ENCODE results near the gene DCAF12. TPM values are rescaled to one million over a fixed set of nuclear protein-coding genes. Genes with fewer than 3 reads are reported as not detected.

The DCAF12 gene
- total and polyA plus RNA-seq, 2 of the 4 experiments (the other 2 are of a cell fraction): 7.2 to 17.1 TPM

GRCh38 chr9:34097865-34098264, 28.6 kb downstream of the DCAF12 start:
- H4K20me1 ChIP-seq (ENCODE audit: insufficient read depth, low read length): no peaks in the 10 kb centered on the region
- no peak overlapping the region for H3K4me3 ChIP-seq (ENCODE audit: insufficient read depth, low read depth, low read length)
- H4K91ac ChIP-seq (ENCODE audit: insufficient read depth, low read depth, low read length): no peak overlapping the region
- H3K9me3 ChIP-seq (ENCODE audit: control insufficient read depth, insufficient read depth, low read length): no peaks in the 10 kb centered on the region
- peak overlapping the region; percentile 35 for H2AK9ac ChIP-seq (replicated peaks; ENCODE audit: low read depth, low read length, poor library complexity)
- in situ Hi-C loops (cut with MboI; ENCODE audit: low sequenced_read_pairs) (no loop called here), dilution Hi-C loops (cut with HindIII; ENCODE audit: low sequenced_read_pairs, unreplicated experiment) (no loop called here), intact Hi-C loops (cut with micrococcal nuclease) (no loop called here)
- H3K56ac ChIP-seq (ENCODE audit: extremely low read depth, insufficient read depth, low read length): no peak overlapping the region
- H2AFZ ChIP-seq (replicated peaks; ENCODE audit: low read length, poor library complexity): no peak overlapping the region
- DNase-seq (no peak), ATAC-seq (ENCODE audit: low read depth) (no peak)
- 100% methylated on average over 1 of the region's 1 CpG; no CpG with 5 or more reads in 1 of the 2 experiments for WGBS, 2 experiments (ENCODE audit: extremely low coverage in 2 of 2, insufficient read length in 1 of 2)
- H3K4me1 ChIP-seq (ENCODE audit: control insufficient read depth, insufficient read depth, low read length): no peaks in the 10 kb centered on the region
- H3K79me1 ChIP-seq (ENCODE audit: low read depth in 1 of 2, low read length in 2 of 2): 0 out of 4 replicates have a peak, but pooled peaks cover 0 to 5% of the 10 kb centered on the region in 2 experiments
- H3K9ac ChIP-seq (ENCODE audit: low read depth, low read length): no peak overlapping the region
- no peak overlapping the region for H3K4ac ChIP-seq (ENCODE audit: low read depth, low read length)
- no peak overlapping the region for H3K4me2 ChIP-seq (ENCODE audit: low read depth, low read length)
- peaks cover 54% of the 10 kb centered on the region for H3K36me3 ChIP-seq (ENCODE audit: control insufficient read depth, insufficient read depth, low read length)
- no TSS peak for BruUV-seq (replicated peaks)
- no peak overlapping the region for H4K5ac ChIP-seq (ENCODE audit: low read depth, low read length)
- H3K23ac ChIP-seq (ENCODE audit: low read depth, low read length): no peak overlapping the region
- no peak overlapping the region for H2AK5ac ChIP-seq (ENCODE audit: low read depth, low read length)
- no peak overlapping the region for H4K8ac ChIP-seq (ENCODE audit: low read depth in 2 of 2, low read length in 2 of 2)
- TF ChIP-seq RFX5 (IDR thresholded peaks at IDR 0.05; ENCODE audit: low read depth, low read length): no peak
- no peak for TF ChIP-seq RCOR1 (IDR thresholded peaks at IDR 0.05; ENCODE audit: insufficient replicate concordance, low read length)
- H3K14ac ChIP-seq (replicated peaks; ENCODE audit: low read depth, low read length): no peak overlapping the region
- H3K9me1 ChIP-seq (ENCODE audit: insufficient read depth, low read length): peaks cover 3% of the 10 kb centered on the region; the same call in 1 of the 2 replicates
- no peak overlapping the region for H2BK5ac ChIP-seq (ENCODE audit: low read depth, low read length, poor library complexity, severe bottlenecking)
- H3K18ac ChIP-seq (ENCODE audit: low read depth, low read length): no peak overlapping the region
- no peaks in the 10 kb centered on the region for H3K27me3 ChIP-seq (ENCODE audit: control insufficient read depth, insufficient read depth, low read length)
- ChIA-PET CTCF (no interaction called here), POLR2A (ENCODE audit: unreplicated experiment) (no interaction called here)
- no peak overlapping the region for H3K27ac ChIP-seq (ENCODE audit: insufficient read depth, low read length)
- no peak overlapping the region for H2BK120ac ChIP-seq (ENCODE audit: low read depth, low read length)
- no peak overlapping the region for H2BK15ac ChIP-seq (ENCODE audit: low read depth, low read length)
- no peak overlapping the region for H2BK20ac ChIP-seq (ENCODE audit: low read depth, low read length)
